ENCODE measurements around the gene IPCEF1.

Gene IPCEF1

GRCh38 chr6:154117485-154117884 is 239.1 kb downstream of the IPCEF1 start:
- H3K4me3 ChIP-seq (ENCODE audit: low read depth, low read length): no peak overlapping the region
- TF ChIP-seq MYC (IDR thresholded peaks at IDR 0.05; ENCODE audit: low read depth, low read length) (no peak), POLR2A (IDR thresholded peaks at IDR 0.05; ENCODE audit: extremely low read depth, insufficient read length) (no peak)
- TF ChIP-seq, protein P1, sequence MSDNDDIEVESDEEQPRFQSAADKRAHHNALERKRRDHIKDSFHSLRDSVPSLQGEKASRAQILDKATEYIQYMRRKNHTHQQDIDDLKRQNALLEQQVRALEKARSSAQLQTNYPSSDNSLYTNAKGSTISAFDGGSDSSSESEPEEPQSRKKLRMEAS (IDR thresholded peaks at IDR 0.05; ENCODE audit: low read depth, low read length): no peak
- TF ChIP-seq, protein P2, sequence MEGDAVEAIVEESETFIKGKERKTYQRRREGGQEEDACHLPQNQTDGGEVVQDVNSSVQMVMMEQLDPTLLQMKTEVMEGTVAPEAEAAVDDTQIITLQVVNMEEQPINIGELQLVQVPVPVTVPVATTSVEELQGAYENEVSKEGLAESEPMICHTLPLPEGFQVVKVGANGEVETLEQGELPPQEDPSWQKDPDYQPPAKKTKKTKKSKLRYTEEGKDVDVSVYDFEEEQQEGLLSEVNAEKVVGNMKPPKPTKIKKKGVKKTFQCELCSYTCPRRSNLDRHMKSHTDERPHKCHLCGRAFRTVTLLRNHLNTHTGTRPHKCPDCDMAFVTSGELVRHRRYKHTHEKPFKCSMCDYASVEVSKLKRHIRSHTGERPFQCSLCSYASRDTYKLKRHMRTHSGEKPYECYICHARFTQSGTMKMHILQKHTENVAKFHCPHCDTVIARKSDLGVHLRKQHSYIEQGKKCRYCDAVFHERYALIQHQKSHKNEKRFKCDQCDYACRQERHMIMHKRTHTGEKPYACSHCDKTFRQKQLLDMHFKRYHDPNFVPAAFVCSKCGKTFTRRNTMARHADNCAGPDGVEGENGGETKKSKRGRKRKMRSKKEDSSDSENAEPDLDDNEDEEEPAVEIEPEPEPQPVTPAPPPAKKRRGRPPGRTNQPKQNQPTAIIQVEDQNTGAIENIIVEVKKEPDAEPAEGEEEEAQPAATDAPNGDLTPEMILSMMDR (IDR thresholded peaks at IDR 0.05; ENCODE audit: low read depth, low read length): no peak
- DNase-seq (ENCODE audit: low read depth): no peak

GRCh38 chr6:154113392-154113791 is 243.2 kb downstream of the IPCEF1 start:
- no peak overlapping the region for H3K4me3 ChIP-seq (ENCODE audit: low read depth, low read length)
- no peak for DNase-seq (ENCODE audit: low read depth)
- TF ChIP-seq, protein P1 (IDR thresholded peaks at IDR 0.05; ENCODE audit: low read depth, low read length): no peak
- no peak for TF ChIP-seq POLR2A (IDR thresholded peaks at IDR 0.05; ENCODE audit: extremely low read depth, insufficient read length)
- TF ChIP-seq, protein P2 (IDR thresholded peaks at IDR 0.05; ENCODE audit: low read depth, low read length): no peak

DNA sequence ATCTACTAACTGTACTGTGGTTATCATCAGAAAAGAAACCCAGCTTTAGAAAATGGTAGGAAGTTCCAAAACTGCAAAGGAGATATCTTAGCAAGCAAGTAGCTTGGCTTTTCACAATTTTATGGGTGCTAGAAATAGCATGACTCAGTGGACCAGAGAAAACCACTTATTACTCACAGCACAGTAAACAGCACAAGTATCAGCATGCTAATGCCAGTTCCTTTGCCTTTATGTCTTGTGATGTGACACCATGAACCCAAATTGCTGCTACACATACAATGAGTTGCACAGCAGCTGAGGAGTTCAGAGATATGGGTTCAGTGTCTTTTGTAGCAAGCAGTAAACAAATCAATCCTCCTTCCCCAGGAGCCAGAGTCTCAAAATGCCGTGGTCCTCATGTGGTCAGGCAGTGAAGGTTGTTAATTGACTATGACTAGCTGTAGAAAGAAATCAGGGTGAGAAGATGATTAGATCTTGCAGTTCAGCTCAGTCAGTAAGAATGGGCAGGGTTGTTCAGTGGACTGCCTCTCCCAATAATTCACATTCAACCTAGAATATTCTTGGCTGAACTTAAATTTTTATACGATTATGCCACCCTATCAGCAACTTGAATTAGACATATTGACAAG is 244.3 kb downstream of the IPCEF1 start:
- TF ChIP-seq MYC (IDR thresholded peaks at IDR 0.05; ENCODE audit: low read depth, low read length) (no peak), POLR2A (IDR thresholded peaks at IDR 0.05; ENCODE audit: extremely low read depth, insufficient read length) (no peak)
- TF ChIP-seq, protein P1 (IDR thresholded peaks at IDR 0.05; ENCODE audit: low read depth, low read length): no peak
- TF ChIP-seq, protein P2 (IDR thresholded peaks at IDR 0.05; ENCODE audit: low read depth, low read length): no peak
- H3K4me3 ChIP-seq (ENCODE audit: low read depth, low read length): no peak overlapping the region
- DNase-seq (ENCODE audit: low read depth): peak; percentile 20

DNA sequence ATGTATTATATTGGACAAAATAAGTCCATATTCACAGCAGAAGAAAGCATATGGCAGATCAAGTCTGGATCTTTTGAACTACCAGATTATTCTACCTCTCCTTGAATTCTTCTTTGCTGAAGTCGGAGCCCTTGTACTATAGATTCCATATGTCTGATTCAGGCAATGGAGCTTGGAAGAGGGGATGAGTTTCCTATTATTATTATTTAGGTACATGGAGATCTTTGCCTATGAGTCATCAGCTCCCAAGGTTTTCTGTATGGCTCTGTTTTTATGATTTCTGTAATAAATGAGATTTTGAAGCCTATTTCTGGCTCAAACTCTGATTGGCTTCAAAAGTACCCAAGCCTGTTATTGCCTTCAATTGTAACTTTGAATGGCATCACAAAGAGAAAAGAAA is 245.6 kb downstream of the IPCEF1 start:
- TF ChIP-seq MYC (IDR thresholded peaks at IDR 0.05; ENCODE audit: low read depth, low read length): no peak
- H3K4me3 ChIP-seq (ENCODE audit: low read depth, low read length): no peak overlapping the region
- DNase-seq (ENCODE audit: low read depth): no peak

GRCh38 chr6:154106251-154106650 is 250.4 kb downstream of the IPCEF1 start:
- TF ChIP-seq MYC (IDR thresholded peaks at IDR 0.05; ENCODE audit: low read depth, low read length): no peak
- TF ChIP-seq, protein P2 (IDR thresholded peaks at IDR 0.05; ENCODE audit: low read depth, low read length): no peak
- no peak for TF ChIP-seq POLR2A (IDR thresholded peaks at IDR 0.05; ENCODE audit: extremely low read depth, insufficient read length)
- TF ChIP-seq, protein P1 (IDR thresholded peaks at IDR 0.05; ENCODE audit: low read depth, low read length): no peak
- DNase-seq (ENCODE audit: low read depth): no peak
- no peak overlapping the region for H3K4me3 ChIP-seq (ENCODE audit: low read depth, low read length)

All from NB4 (cell line).